BE2C (cell line): ENCODE results near the gene CAPN13.

ENCODE experiments used
- DNase-seq: peaks from one replicate; pipeline ENCODE4 v3.0.0-alpha.2; 2020
- H3K27me3 ChIP-seq: fragments of 250-450 bp; sonication (Bioruptor Pico); 2 replicates; pipeline ENCODE4 v1.5.1; 2020; ENCODE audit warnings: mild to moderate bottlenecking
- H3K36me3 ChIP-seq: fragments of 250-450 bp; sonication (Bioruptor Pico); 2 replicates; pipeline ENCODE4 v1.5.1; 2020; ENCODE audit warnings: mild to moderate bottlenecking
- H3K4me1 ChIP-seq: fragments of 250-450 bp; sonication (Bioruptor Pico); 2 replicates; pipeline ENCODE4 v1.5.1; 2020
- H3K4me3 ChIP-seq: 2 replicates; pipeline ENCODE4 v1.5.1; 2011; ENCODE audit warnings: low read depth, low read length
- H3K9me3 ChIP-seq: fragments of 250-450 bp; sonication (Bioruptor Pico); 2 replicates; pipeline ENCODE4 v1.5.1; 2020
- TF ChIP-seq, protein P1 (sequence below): IDR thresholded peaks from 2 replicates; pipeline ENCODE4 v1.5.1; 2012; ENCODE audit warnings: mild to moderate bottlenecking, low read depth, low read length

CAPN13 gene

DNA sequence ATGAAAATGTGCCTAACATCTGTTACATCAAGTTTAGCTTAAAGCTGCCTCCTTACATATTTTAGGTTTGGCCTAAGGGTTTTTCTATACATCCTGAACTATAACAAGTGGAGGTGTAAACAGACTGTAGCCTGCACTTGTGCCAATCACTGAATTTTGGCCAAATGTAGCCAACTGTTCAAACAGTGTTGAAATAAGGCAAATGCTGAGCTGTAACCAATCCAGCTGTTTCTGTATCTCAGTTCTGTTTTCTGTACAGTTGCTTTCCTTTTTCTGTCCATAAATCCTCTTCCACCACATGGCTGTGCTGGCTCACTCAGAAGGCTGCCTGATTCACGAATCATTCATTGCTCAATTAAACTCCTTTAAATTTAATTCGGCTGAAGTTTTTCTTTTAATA, 19.2 kb upstream of the CAPN13 start:
- Histone ChIP-seq H3K36me3 (no peaks in the 10 kb centered on the region), H3K27me3 (no peaks in the 10 kb centered on the region), H3K4me3 (no peak overlapping the region), H3K4me1 (peaks cover 3% of the 10 kb centered on the region; the same call in 1 of the 2 replicates), H3K9me3 (no peaks in the 10 kb centered on the region)
- TF ChIP-seq, protein P1, sequence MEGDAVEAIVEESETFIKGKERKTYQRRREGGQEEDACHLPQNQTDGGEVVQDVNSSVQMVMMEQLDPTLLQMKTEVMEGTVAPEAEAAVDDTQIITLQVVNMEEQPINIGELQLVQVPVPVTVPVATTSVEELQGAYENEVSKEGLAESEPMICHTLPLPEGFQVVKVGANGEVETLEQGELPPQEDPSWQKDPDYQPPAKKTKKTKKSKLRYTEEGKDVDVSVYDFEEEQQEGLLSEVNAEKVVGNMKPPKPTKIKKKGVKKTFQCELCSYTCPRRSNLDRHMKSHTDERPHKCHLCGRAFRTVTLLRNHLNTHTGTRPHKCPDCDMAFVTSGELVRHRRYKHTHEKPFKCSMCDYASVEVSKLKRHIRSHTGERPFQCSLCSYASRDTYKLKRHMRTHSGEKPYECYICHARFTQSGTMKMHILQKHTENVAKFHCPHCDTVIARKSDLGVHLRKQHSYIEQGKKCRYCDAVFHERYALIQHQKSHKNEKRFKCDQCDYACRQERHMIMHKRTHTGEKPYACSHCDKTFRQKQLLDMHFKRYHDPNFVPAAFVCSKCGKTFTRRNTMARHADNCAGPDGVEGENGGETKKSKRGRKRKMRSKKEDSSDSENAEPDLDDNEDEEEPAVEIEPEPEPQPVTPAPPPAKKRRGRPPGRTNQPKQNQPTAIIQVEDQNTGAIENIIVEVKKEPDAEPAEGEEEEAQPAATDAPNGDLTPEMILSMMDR, result no peak
- no peak for DNase-seq

GRCh38 chr2:30823452-30823851, 16.2 kb upstream of the CAPN13 start:
- peaks cover 3% of the 10 kb centered on the region; the same call in 1 of the 2 replicates for H3K4me1 ChIP-seq

DNA sequence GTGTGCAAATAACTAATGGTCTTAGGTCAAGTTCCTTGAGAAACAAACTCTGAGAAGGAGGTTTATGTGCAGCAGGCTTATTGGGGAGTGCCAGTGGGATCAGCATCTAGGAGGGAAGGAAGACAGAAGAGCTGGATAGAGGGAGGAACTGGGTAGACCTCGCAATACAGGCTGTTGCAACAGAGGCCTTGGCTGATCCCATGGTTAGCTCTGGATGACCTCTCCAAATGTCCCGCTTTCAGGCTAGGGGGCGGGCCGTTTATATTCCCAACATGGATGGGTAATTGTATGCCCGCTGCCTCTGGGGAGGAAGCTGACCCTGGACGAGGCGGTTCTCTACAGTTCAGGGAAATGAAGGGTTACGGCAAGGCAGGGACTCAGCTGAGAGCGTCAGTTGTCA, 14.7 kb upstream of the CAPN13 start:
- Histone ChIP-seq H3K36me3 (no peaks in the 10 kb centered on the region), H3K9me3 (no peaks in the 10 kb centered on the region), H3K4me3 (no peak overlapping the region), H3K27me3 (no peaks in the 10 kb centered on the region), H3K4me1 (peaks cover 3% of the 10 kb centered on the region; the same call in 1 of the 2 replicates)
- no peak for DNase-seq
- TF ChIP-seq, protein P1, result no peak

More at GRCh38 chr2:30823452-30823851, 16.2 kb upstream of the CAPN13 start:
- Histone ChIP-seq H3K9me3 (no peaks in the 10 kb centered on the region), H3K36me3 (no peaks in the 10 kb centered on the region), H3K27me3 (no peaks in the 10 kb centered on the region), H3K4me3 (peak overlapping the region; percentile 40)
- DNase-seq, result peak; percentile 40
- TF ChIP-seq, protein P1, result no peak

- no peak overlapping the region for H3K4me3 ChIP-seq
- no peaks in the 10 kb centered on the region for H3K27me3 ChIP-seq
- no peak for DNase-seq
- H3K4me1 ChIP-seq, result peaks cover 3% of the 10 kb centered on the region; the same call in 1 of the 2 replicates
- H3K9me3 ChIP-seq, result no peaks in the 10 kb centered on the region
- TF ChIP-seq, protein P1, result no peak
- no peaks in the 10 kb centered on the region for H3K36me3 ChIP-seq
Observed at GRCh38 chr2:30820381-30821055, 13.3 kb upstream of the CAPN13 start.

- Histone ChIP-seq H3K4me1 (no peaks in the 10 kb centered on the region), H3K27me3 (no peaks in the 10 kb centered on the region)
- TF ChIP-seq, protein P1, result no peak
Observed at GRCh38 chr2:30809938-30810337, 2.7 kb upstream of the CAPN13 start.

GRCh38 chr2:30808695-30809094, 1.4 kb upstream of the CAPN13 start:
- no peaks in the 10 kb centered on the region for H3K27me3 ChIP-seq
- no peaks in the 10 kb centered on the region for H3K4me1 ChIP-seq
- TF ChIP-seq, protein P1, result no peak
- no peak overlapping the region for H3K4me3 ChIP-seq
- H3K9me3 ChIP-seq, result no peaks in the 10 kb centered on the region
- no peak for DNase-seq
- H3K36me3 ChIP-seq, result no peaks in the 10 kb centered on the region

More at GRCh38 chr2:30809938-30810337, 2.7 kb upstream of the CAPN13 start:
- Histone ChIP-seq H3K9me3 (no peaks in the 10 kb centered on the region), H3K36me3 (no peaks in the 10 kb centered on the region), H3K4me3 (no peak overlapping the region)
- DNase-seq, result no peak
